Measurements from ENCODE around the gene DLG3. TPM values are rescaled to one million over a fixed set of nuclear protein-coding genes. Genes with fewer than 3 reads are reported as not detected.

DLG3 gene
- total RNA-seq, 4 donors from 2014 or later: 31.8 to 59.4 (median 54.8) TPM

GRCh38 chrX:70552130-70552704 lies 107.6 kb downstream of the DLG3 start:
- intact Hi-C loops (cut with DNase I; ENCODE audit: low total_unique reads): no loop called here
- H3K9me3 ChIP-seq: no peaks in the 10 kb centered on the region
- TF ChIP-seq EP300 (IDR thresholded peaks at IDR 0.05; ENCODE audit: low read depth) (no peak), POLR2AphosphoS5 (IDR thresholded peaks at IDR 0.05) (no peak), CTCF (IDR thresholded peaks at IDR 0.05) (no peak), POLR2A (IDR thresholded peaks at IDR 0.05) (no peak)
- WGBS, 2 donors (ENCODE audit: low coverage in 1 of 2): 35 to 50% methylated on average over 1 to 7 of the region's 7 CpGs
- peaks cover 0 to 8% (median 3%) of the 10 kb centered on the region in 4 donors for H3K4me1 ChIP-seq
- H3K27me3 ChIP-seq: no peaks in the 10 kb centered on the region
- H3K4me3 ChIP-seq: no peak overlapping the region
- in situ Hi-C loops (cut with MboI; ENCODE audit: low pct_ligation_motif_present in 1 of 4, low pct_unique_long_range_greater_than_20kb in 1 of 4, low sequenced_read_pairs in 3 of 4): loop anchor here in 2 of 4 donors (10.0 kb wide), 1 partner anchor 97 kb away; no protein-coding TSS in a partner anchor
- H3K36me3 ChIP-seq: no peaks in the 10 kb centered on the region
- no peak for DNase-seq
- peak overlapping the region; percentile 8 to 65 (median 54) for H3K27ac ChIP-seq

- H3K9me3 ChIP-seq: no peaks in the 10 kb centered on the region
- in situ Hi-C loops (cut with MboI; ENCODE audit: low pct_ligation_motif_present in 1 of 4, low pct_unique_long_range_greater_than_20kb in 1 of 4, low sequenced_read_pairs in 3 of 4): loop anchor here in 2 of 4 donors (10.0 kb wide), 1 partner anchor 99 kb away; no protein-coding TSS in a partner anchor
- H3K27ac ChIP-seq: peak overlapping the region in 3 of 4 donors; percentile 51 to 65 (median 58)
- DNase-seq: no peak
- intact Hi-C loops (cut with DNase I; ENCODE audit: low total_unique reads): no loop called here
- H3K27me3 ChIP-seq: no peaks in the 10 kb centered on the region
- H3K36me3 ChIP-seq: no peaks in the 10 kb centered on the region
- peaks cover 0 to 8% (median 3%) of the 10 kb centered on the region in 4 donors for H3K4me1 ChIP-seq
- TF ChIP-seq EP300 (IDR thresholded peaks at IDR 0.05; ENCODE audit: low read depth) (no peak), POLR2A (IDR thresholded peaks at IDR 0.05) (no peak), POLR2AphosphoS5 (IDR thresholded peaks at IDR 0.05) (no peak), CTCF (IDR thresholded peaks at IDR 0.05) (no peak)
- no peak overlapping the region for H3K4me3 ChIP-seq
- 45% methylated on average over 1 of the region's 1 CpG; no CpG with 5 or more reads in 1 of the 2 donors for WGBS, 2 donors (ENCODE audit: low coverage in 1 of 2)
Measured at GRCh38 chrX:70553516-70553915, 108.9 kb downstream of the DLG3 start.

- no peaks in the 10 kb centered on the region for H3K36me3 ChIP-seq
- H3K27ac ChIP-seq: peak overlapping the region in 3 of 4 donors; percentile 51 to 65 (median 58)
- 0 to 8% methylated on average over 1 to 2 of the region's 2 CpGs for WGBS, 2 donors (ENCODE audit: low coverage in 1 of 2)
- H3K4me1 ChIP-seq: peaks cover 0 to 8% (median 3%) of the 10 kb centered on the region in 4 donors
- no peak for DNase-seq
- intact Hi-C loops (cut with DNase I; ENCODE audit: low total_unique reads) (no loop called here), in situ Hi-C loops (cut with MboI; ENCODE audit: low pct_ligation_motif_present in 1 of 4, low pct_unique_long_range_greater_than_20kb in 1 of 4, low sequenced_read_pairs in 3 of 4) (loop anchor here in 2 of 4 donors (10.0 kb wide), 1 partner anchor 99 kb away; no protein-coding TSS in a partner anchor)
- H3K4me3 ChIP-seq: no peak overlapping the region
- TF ChIP-seq POLR2A (IDR thresholded peaks at IDR 0.05): no peak
- peak in 2 of 5 experiments; percentile 20 to 30 for TF ChIP-seq CTCF (IDR thresholded peaks at IDR 0.05)
- no peaks in the 10 kb centered on the region for H3K27me3 ChIP-seq
- no peaks in the 10 kb centered on the region for H3K9me3 ChIP-seq
Measured at GRCh38 chrX:70554081-70554480, 109.4 kb downstream of the DLG3 start.

GRCh38 chrX:70554523-70554922 lies 109.9 kb downstream of the DLG3 start:
- TF ChIP-seq POLR2AphosphoS5 (IDR thresholded peaks at IDR 0.05) (no peak), POLR2A (IDR thresholded peaks at IDR 0.05) (no peak), EP300 (IDR thresholded peaks at IDR 0.05; ENCODE audit: low read depth) (no peak), CTCF (IDR thresholded peaks at IDR 0.05) (no peak)
- Histone ChIP-seq H3K4me1 (peaks cover 0 to 8% (median 3%) of the 10 kb centered on the region in 4 donors), H3K27ac (no peak overlapping the region), H3K36me3 (no peaks in the 10 kb centered on the region), H3K27me3 (no peaks in the 10 kb centered on the region), H3K9me3 (no peaks in the 10 kb centered on the region), H3K4me3 (no peak overlapping the region)
- DNase-seq: no peak
- 19% methylated on average over 2 of the region's 2 CpGs; no CpG with 5 or more reads in 1 of the 2 donors for WGBS, 2 donors (ENCODE audit: low coverage in 1 of 2)
- in situ Hi-C loops (cut with MboI; ENCODE audit: low pct_ligation_motif_present in 1 of 4, low pct_unique_long_range_greater_than_20kb in 1 of 4, low sequenced_read_pairs in 3 of 4): loop anchor here in 2 of 4 donors (10.0 kb wide), 1 partner anchor 100 kb away; no protein-coding TSS in a partner anchor
- intact Hi-C loops (cut with DNase I; ENCODE audit: low total_unique reads): no loop called here

Data from transverse colon (tissue), 4 donors.